Panc1 (cell line): ENCODE data around the gene RB1.

Source experiments
- POLR2AphosphoS5 ChIP-seq: IDR thresholded peaks from 2 replicates; pipeline ENCODE4 v1.6.1; 2012; ENCODE audit warnings: mild to moderate bottlenecking, low read depth, low read length, moderate library complexity
- SIN3A ChIP-seq: IDR thresholded peaks from 2 replicates; pipeline ENCODE4 v1.6.1; 2012; ENCODE audit warnings: low read depth, mild to moderate bottlenecking, low read length, moderate library complexity, borderline replicate concordance; ENCODE audit not compliant: insufficient read depth
- TCF7L2 ChIP-seq: IDR thresholded peaks from 2 replicates; pipeline ENCODE4 v1.6.1; 2011; ENCODE audit warnings: mild to moderate bottlenecking, low read depth, low read length, inconsistent platforms
- TF ChIP-seq, protein P1 (sequence below), 2 experiments: IDR thresholded peaks; 2 replicates each; pipeline ENCODE4 v1.6.1; 2011 to 2012; ENCODE audit warnings: low read depth in 2 of 2, control low read depth in 1 of 2, low read length in 1 of 2, mild to moderate bottlenecking in 1 of 2, moderate library complexity in 1 of 2; ENCODE audit not compliant: insufficient read depth in 1 of 2
- TF ChIP-seq, protein P2 (sequence below): fragments of 450-650 bp; IDR thresholded peaks from 2 replicates; pipeline ENCODE4 v1.5.1; 2017; ENCODE audit warnings: mild to moderate bottlenecking

DNA sequence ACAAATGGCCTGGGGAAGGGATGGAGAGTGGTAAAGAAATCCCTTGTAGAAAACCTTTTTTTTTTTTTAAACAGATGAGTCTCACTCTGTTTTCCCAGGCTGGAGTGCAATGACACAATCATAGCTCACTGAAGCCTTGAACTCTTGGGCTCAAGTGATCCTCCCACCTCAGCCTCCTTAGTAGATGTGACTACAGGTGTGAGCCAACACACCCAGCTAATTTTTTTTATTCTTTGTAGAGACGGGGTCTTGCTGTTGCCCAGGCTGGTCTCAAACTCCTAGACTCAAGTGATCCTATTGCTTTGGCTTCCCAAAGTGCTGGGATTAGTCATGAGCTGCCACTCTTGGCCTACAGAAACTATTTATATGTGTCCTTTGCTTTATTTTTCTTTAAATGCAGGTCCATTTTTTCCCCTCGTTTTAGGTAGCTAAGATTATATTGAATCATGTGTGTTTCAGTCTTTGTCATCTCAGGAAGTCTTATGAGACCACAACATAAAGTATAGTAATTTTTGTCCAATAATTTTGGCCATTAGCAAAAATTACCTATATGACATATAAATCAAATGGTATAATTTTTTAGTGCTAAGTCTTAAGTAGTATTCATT lies 98.9 kb downstream of the RB1 start:
- TF ChIP-seq, protein P1, sequence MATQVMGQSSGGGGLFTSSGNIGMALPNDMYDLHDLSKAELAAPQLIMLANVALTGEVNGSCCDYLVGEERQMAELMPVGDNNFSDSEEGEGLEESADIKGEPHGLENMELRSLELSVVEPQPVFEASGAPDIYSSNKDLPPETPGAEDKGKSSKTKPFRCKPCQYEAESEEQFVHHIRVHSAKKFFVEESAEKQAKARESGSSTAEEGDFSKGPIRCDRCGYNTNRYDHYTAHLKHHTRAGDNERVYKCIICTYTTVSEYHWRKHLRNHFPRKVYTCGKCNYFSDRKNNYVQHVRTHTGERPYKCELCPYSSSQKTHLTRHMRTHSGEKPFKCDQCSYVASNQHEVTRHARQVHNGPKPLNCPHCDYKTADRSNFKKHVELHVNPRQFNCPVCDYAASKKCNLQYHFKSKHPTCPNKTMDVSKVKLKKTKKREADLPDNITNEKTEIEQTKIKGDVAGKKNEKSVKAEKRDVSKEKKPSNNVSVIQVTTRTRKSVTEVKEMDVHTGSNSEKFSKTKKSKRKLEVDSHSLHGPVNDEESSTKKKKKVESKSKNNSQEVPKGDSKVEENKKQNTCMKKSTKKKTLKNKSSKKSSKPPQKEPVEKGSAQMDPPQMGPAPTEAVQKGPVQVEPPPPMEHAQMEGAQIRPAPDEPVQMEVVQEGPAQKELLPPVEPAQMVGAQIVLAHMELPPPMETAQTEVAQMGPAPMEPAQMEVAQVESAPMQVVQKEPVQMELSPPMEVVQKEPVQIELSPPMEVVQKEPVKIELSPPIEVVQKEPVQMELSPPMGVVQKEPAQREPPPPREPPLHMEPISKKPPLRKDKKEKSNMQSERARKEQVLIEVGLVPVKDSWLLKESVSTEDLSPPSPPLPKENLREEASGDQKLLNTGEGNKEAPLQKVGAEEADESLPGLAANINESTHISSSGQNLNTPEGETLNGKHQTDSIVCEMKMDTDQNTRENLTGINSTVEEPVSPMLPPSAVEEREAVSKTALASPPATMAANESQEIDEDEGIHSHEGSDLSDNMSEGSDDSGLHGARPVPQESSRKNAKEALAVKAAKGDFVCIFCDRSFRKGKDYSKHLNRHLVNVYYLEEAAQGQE (IDR thresholded peaks at IDR 0.05; ENCODE audit: insufficient read depth in 1 of 2, low read depth in 2 of 2, low read length in 1 of 2) = no peak
- TF ChIP-seq SIN3A (no peak), POLR2AphosphoS5 (no peak), TCF7L2 (no peak)
- TF ChIP-seq, protein P2, sequence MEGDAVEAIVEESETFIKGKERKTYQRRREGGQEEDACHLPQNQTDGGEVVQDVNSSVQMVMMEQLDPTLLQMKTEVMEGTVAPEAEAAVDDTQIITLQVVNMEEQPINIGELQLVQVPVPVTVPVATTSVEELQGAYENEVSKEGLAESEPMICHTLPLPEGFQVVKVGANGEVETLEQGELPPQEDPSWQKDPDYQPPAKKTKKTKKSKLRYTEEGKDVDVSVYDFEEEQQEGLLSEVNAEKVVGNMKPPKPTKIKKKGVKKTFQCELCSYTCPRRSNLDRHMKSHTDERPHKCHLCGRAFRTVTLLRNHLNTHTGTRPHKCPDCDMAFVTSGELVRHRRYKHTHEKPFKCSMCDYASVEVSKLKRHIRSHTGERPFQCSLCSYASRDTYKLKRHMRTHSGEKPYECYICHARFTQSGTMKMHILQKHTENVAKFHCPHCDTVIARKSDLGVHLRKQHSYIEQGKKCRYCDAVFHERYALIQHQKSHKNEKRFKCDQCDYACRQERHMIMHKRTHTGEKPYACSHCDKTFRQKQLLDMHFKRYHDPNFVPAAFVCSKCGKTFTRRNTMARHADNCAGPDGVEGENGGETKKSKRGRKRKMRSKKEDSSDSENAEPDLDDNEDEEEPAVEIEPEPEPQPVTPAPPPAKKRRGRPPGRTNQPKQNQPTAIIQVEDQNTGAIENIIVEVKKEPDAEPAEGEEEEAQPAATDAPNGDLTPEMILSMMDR = no peak
